VCaP (cell line): Measurements from ENCODE around the gene DRAXIN.

ENCODE experiments used
- H3K27ac ChIP-seq: fragments of 450-650 bp; 2 replicates; pipeline ENCODE4 v1.5.1; 2017
- CTCF ChIP-seq: fragments of 450-650 bp; conservative IDR thresholded peaks from 2 replicates; pipeline ENCODE4 v1.5.1; 2017; ENCODE audit warnings: mild to moderate bottlenecking, moderate library complexity

Gene DRAXIN

GRCh38 chr1:11748294-11749202 lies 57.0 kb downstream of the DRAXIN start:
- TF ChIP-seq CTCF = no peak
- H3K27ac ChIP-seq = peak overlapping the region; percentile 18; the same call in 1 of the 2 replicates

DNA sequence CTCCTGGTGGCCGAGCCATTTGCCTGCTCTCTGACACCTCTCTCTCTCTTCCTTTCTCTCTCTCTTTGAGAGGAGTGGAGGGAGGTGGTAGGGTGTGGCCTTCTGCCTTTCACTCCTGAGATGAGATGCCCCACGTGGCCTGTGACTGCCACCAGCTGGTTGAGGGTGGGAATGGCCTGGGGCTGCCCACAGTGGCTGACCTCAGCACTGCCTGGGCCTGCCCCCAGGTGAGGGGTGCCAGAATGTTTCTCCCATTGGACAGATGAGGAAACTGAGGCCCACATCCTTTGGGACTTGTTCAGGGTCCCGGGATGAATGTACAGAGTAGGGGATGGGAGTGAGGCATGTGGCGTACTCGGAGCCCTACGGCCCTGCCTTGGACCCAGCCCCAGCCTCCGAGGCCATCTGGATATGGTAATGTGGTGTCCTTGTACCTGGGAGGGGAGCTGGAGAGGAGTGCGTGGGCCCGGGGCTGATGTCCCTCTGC lies 57.7 kb downstream of the DRAXIN start:
- peak overlapping the region; percentile 18; the same call in 1 of the 2 replicates for H3K27ac ChIP-seq
- TF ChIP-seq CTCF = peak; percentile 86

DNA sequence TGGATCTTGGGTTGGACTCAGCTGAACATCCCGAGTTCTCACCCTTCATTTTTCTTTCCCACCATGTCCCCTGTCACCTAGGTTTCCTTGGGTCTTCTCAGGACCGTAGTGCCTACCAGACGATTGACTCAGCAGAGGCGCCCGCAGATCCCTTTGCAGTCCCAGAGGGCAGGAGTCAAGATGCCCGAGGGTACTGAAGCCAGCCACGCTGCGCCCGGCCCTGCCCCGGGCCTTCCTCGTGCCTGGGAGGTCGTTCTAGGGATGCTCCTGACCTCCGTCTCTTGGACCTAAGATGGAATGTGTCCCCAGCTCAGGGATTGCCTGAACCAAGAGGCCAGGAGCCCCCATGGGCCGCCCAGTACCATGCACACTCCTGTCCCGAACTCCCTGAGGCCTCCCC lies 58.5 kb downstream of the DRAXIN start:
- no peak for TF ChIP-seq CTCF
- no peak overlapping the region for H3K27ac ChIP-seq

- no peak overlapping the region for H3K27ac ChIP-seq
- TF ChIP-seq CTCF = no peak
Measured at GRCh38 chr1:11751087-11751486, 59.6 kb downstream of the DRAXIN start.

GRCh38 chr1:11752359-11753088 lies 61.0 kb downstream of the DRAXIN start:
- TF ChIP-seq CTCF = no peak
- no peak overlapping the region for H3K27ac ChIP-seq

DNA sequence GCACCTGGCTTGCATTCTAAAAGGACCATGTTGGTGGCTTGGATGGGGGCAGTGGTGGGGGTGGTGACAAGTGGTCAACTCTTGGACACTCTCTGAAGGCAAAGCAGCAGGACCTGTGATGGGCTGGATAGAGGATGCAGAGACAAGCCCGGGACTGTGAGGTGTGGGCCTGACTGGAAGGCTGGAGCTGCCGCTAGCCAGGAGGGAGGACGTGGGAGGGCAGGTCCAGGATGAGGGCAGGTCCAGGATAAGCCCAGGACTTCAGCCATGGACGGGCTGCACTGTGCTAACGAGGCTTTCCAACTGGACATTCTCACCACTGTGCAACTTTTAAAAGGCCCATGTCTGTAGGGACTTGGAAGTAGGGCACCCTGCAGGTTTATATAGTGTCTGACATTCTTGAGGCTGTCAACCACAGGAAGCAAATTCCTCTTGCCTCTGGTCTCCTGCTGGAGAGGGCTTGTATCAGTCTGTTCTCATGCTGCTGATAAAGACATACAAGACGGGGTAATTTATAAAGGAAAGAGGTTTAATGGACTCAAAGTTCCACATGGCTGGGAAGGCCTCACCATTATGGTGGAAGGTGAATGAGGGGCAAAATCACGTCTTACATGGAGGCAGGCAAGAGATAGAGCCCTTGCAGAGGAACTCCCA lies 62.2 kb downstream of the DRAXIN start:
- H3K27ac ChIP-seq = no peak overlapping the region
- TF ChIP-seq CTCF = no peak

DNA sequence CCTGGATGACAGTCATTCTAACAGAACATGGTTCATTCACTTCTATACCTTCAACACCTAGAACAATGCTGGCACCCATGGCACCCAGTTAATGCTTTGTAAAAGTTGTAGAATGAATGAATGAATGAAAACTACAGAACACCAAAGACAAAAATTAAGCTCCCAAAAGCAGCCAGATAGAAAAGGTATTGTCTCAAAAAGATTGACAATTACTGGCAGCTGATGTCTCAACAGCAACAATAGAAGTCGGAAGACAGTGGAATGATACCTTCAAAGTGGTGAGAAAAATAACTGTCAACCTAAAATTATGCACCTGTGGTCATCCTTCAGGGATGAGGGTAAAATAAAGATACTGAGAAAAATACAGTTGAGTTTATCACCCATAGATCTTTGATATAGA lies 65.5 kb downstream of the DRAXIN start:
- no peak overlapping the region for H3K27ac ChIP-seq
- no peak for TF ChIP-seq CTCF
